IMR-90 (cell line): ENCODE measurements around the gene THY1. TPM values are rescaled to one million over a fixed set of nuclear protein-coding genes. Genes with fewer than 3 reads are reported as not detected.
A peak's percentile ranks its signal among the peaks of the same experiment; 100 is the strongest.

Experiments used
- ATAC-seq: fragments of 200-7000 bp; cut with Tn5 transposase; 2 replicates; pipeline ENCODE4 v1.9.1; 2020; ENCODE audit warnings: low read depth, mild to moderate bottlenecking, moderate library complexity
- BruUV-seq: library from RNA; stranded (reverse); fragments of 400-500 nt; replicated peaks from 2 replicates; lab custom pipeline; 2021; lab: Mats Ljungman, UMichigan
- CTCF ChIA-PET: fragments of 300-600 bp; formaldehyde crosslinking; extraction: SDS; loops from one replicate; lab custom pipeline; 2021; ENCODE audit warnings: antibody characterized with exemption; lab: Yijun Ruan, JAX
- POLR2A ChIA-PET: fragments of 300-600 bp; sonication (Branson Sonifier 250); formaldehyde crosslinking; loops from one replicate; lab custom pipeline; 2022; ENCODE audit warnings: antibody characterized with exemption; ENCODE audit not compliant: unreplicated experiment; lab: Charles Lee
- DNase-seq: peaks from one replicate; pipeline ENCODE4 v3.0.0; 2013
- H2AFZ ChIP-seq: replicated peaks from 2 replicates; pipeline ENCODE3; 2013; ENCODE audit warnings: low read length, mild to moderate bottlenecking; ENCODE audit not compliant: poor library complexity
- H2AK5ac ChIP-seq: 2 replicates; pipeline ENCODE4 v1.6.1; 2013; ENCODE audit warnings: low read depth, low read length, inconsistent platforms
- H2AK9ac ChIP-seq: replicated peaks from 2 replicates; pipeline ENCODE3; 2013; ENCODE audit warnings: mild to moderate bottlenecking, low read depth, low read length, moderate library complexity; ENCODE audit not compliant: poor library complexity
- H2BK120ac ChIP-seq: 2 replicates; pipeline ENCODE4 v1.6.1; 2013; ENCODE audit warnings: low read depth, low read length, inconsistent platforms
- H2BK15ac ChIP-seq: 3 replicates; pipeline ENCODE4 v1.6.1; 2013; ENCODE audit warnings: low read depth, low read length, inconsistent platforms
- H2BK20ac ChIP-seq: 2 replicates; pipeline ENCODE4 v1.6.1; 2013; ENCODE audit warnings: low read depth, mild to moderate bottlenecking, inconsistent platforms, low read length, moderate library complexity
- H2BK5ac ChIP-seq: 2 replicates; pipeline ENCODE4 v1.6.1; 2013; ENCODE audit warnings: mild to moderate bottlenecking, low read depth, low read length, inconsistent platforms; ENCODE audit not compliant: poor library complexity, severe bottlenecking
- H3K14ac ChIP-seq: replicated peaks from 2 replicates; pipeline ENCODE4 v1.6.1; 2013; ENCODE audit warnings: low read depth, low read length, inconsistent platforms
- H3K18ac ChIP-seq: 2 replicates; pipeline ENCODE4 v1.6.1; 2013; ENCODE audit warnings: low read depth, low read length, control low read depth
- H3K23ac ChIP-seq: 2 replicates; pipeline ENCODE4 v1.6.1; 2013; ENCODE audit warnings: low read depth, low read length, inconsistent platforms
- H3K27ac ChIP-seq: 2 replicates; pipeline ENCODE4 v1.5.1; 2013; ENCODE audit warnings: mild to moderate bottlenecking, control low read depth, low read length; ENCODE audit not compliant: insufficient read depth
- H3K27me3 ChIP-seq: 2 replicates; pipeline ENCODE4 v1.6.1; 2013; ENCODE audit warnings: low read length; ENCODE audit not compliant: control insufficient read depth, insufficient read depth
- H3K36me3 ChIP-seq: 2 replicates; pipeline ENCODE4 v1.6.1; 2013; ENCODE audit warnings: low read length, mixed read lengths; ENCODE audit not compliant: control insufficient read depth, insufficient read depth
- H3K4ac ChIP-seq: 2 replicates; pipeline ENCODE4 v1.6.1; 2013; ENCODE audit warnings: low read depth, low read length, inconsistent platforms
- H3K4me1 ChIP-seq: 2 replicates; pipeline ENCODE4 v1.6.1; 2013; ENCODE audit warnings: low read length, mixed read lengths; ENCODE audit not compliant: control insufficient read depth, insufficient read depth
- H3K4me2 ChIP-seq: 2 replicates; pipeline ENCODE4 v1.6.1; 2013; ENCODE audit warnings: low read depth, mild to moderate bottlenecking, control low read depth, low read length, moderate library complexity
- H3K4me3 ChIP-seq: 2 replicates; pipeline ENCODE4 v1.5.1; 2013; ENCODE audit warnings: low read depth, mild to moderate bottlenecking, control low read depth, low read length, moderate library complexity; ENCODE audit not compliant: insufficient read depth
- H3K56ac ChIP-seq: 2 replicates; pipeline ENCODE4 v1.6.1; 2013; ENCODE audit warnings: low read length, inconsistent platforms; ENCODE audit not compliant: insufficient read depth; ENCODE audit errors: extremely low read depth
- H3K79me1 ChIP-seq, 2 experiments: 2 replicates each; pipeline ENCODE4 v1.6.1; 2013; ENCODE audit warnings: low read length in 2 of 2, inconsistent platforms in 1 of 2, low read depth in 1 of 2
- H3K9ac ChIP-seq: 2 replicates; pipeline ENCODE4 v1.6.1; 2013; ENCODE audit warnings: low read depth, low read length, control low read depth
- H3K9me1 ChIP-seq: 2 replicates; pipeline ENCODE4 v1.6.1; 2013; ENCODE audit warnings: low read length, inconsistent platforms; ENCODE audit not compliant: insufficient read depth
- H3K9me3 ChIP-seq: 2 replicates; pipeline ENCODE4 v1.6.1; 2013; ENCODE audit warnings: low read length; ENCODE audit not compliant: control insufficient read depth, insufficient read depth
- H4K20me1 ChIP-seq: 2 replicates; pipeline ENCODE4 v1.6.1; 2013; ENCODE audit warnings: low read length, inconsistent platforms; ENCODE audit not compliant: insufficient read depth
- H4K5ac ChIP-seq: 2 replicates; pipeline ENCODE4 v1.6.1; 2013; ENCODE audit warnings: mild to moderate bottlenecking, low read depth, low read length, control low read depth
- H4K8ac ChIP-seq, 2 experiments: 2 replicates each; pipeline ENCODE4 v1.6.1; 2013; ENCODE audit warnings: low read depth in 2 of 2, low read length in 2 of 2, control low read depth in 1 of 2, inconsistent platforms in 1 of 2
- H4K91ac ChIP-seq: 2 replicates; pipeline ENCODE4 v1.6.1; 2013; ENCODE audit warnings: low read depth, low read length, inconsistent platforms; ENCODE audit not compliant: insufficient read depth
- BHLHE40 ChIP-seq: fragments of 150-350 bp; IDR thresholded peaks from 2 replicates; pipeline ENCODE4 v1.6.1; 2016; ENCODE audit warnings: mild to moderate bottlenecking, low read depth, low read length
- CEBPB ChIP-seq: IDR thresholded peaks from 2 replicates; pipeline ENCODE4 v1.6.1; 2012; ENCODE audit warnings: low read depth, low read length, improper control_type of control experiment
- CHD1 ChIP-seq: IDR thresholded peaks from 2 replicates; pipeline ENCODE4 v1.6.1; 2012; ENCODE audit warnings: low read depth, low read length, improper control_type of control experiment
- CTCF ChIP-seq: conservative IDR thresholded peaks from 2 replicates; pipeline ENCODE4 v1.5.1; 2012; ENCODE audit warnings: mild to moderate bottlenecking, low read depth, low read length, improper control_type of control experiment
- ELK1 ChIP-seq: fragments of 150-350 bp; IDR thresholded peaks from 2 replicates; pipeline ENCODE4 v1.6.1; 2016; ENCODE audit warnings: low read depth, mild to moderate bottlenecking, low read length, moderate library complexity, borderline replicate concordance
- FOS ChIP-seq: fragments of 150-350 bp; IDR thresholded peaks from 2 replicates; pipeline ENCODE4 v1.6.1; 2016; ENCODE audit warnings: low read depth, low read length
- MXI1 ChIP-seq: IDR thresholded peaks from 2 replicates; pipeline ENCODE4 v1.6.1; 2012; ENCODE audit warnings: low read depth, mild to moderate bottlenecking, low read length, moderate library complexity, borderline replicate concordance
- NFE2L2 ChIP-seq: fragments of 150-350 bp; IDR thresholded peaks from 2 replicates; pipeline ENCODE4 v1.6.1; 2016; ENCODE audit warnings: low read depth, mild to moderate bottlenecking, low read length
- POLR2A ChIP-seq: IDR thresholded peaks from 2 replicates; pipeline ENCODE4 v1.6.1; 2012; ENCODE audit warnings: mild to moderate bottlenecking, low read depth, low read length
- RAD21 ChIP-seq: IDR thresholded peaks from 2 replicates; pipeline ENCODE4 v1.6.1; 2012; ENCODE audit warnings: low read length, improper control_type of control experiment
- RCOR1 ChIP-seq: IDR thresholded peaks from 2 replicates; pipeline ENCODE4 v1.6.1; 2012; ENCODE audit warnings: mild to moderate bottlenecking, low read length, improper control_type of control experiment; ENCODE audit not compliant: insufficient replicate concordance
- RFX5 ChIP-seq: IDR thresholded peaks from 2 replicates; pipeline ENCODE4 v1.8.0; 2012; ENCODE audit warnings: low read depth, mild to moderate bottlenecking, low read length, moderate library complexity
- SMC3 ChIP-seq: fragments of 150-350 bp; IDR thresholded peaks from 2 replicates; pipeline ENCODE4 v1.6.1; 2016; ENCODE audit warnings: low read depth, mild to moderate bottlenecking, antibody characterized with exemption, low read length, moderate library complexity
- USF2 ChIP-seq: fragments of 150-350 bp; IDR thresholded peaks from 2 replicates; pipeline ENCODE4 v1.6.1; 2017; ENCODE audit warnings: mild to moderate bottlenecking, antibody characterized with exemption, low read length, low read depth
- WGBS, 2 experiments: methylation state at CpG; one replicate each; pipeline versions ENCODE4 v1.1.5 to v1.1.7; 2013; ENCODE audit warnings: missing lambda C conversion rate in 2 of 2; ENCODE audit not compliant: insufficient read length in 1 of 2; ENCODE audit errors: extremely low coverage in 2 of 2; 5-methylcytosine and 5-hydroxymethylcytosine counted together
- dilution Hi-C: fragments of 300-500 bp; cut with HindIII; formaldehyde crosslinking; loops from one replicate; pipeline ENCODE4 v1.14.3; 2018; ENCODE audit warnings: low sequenced_read_pairs; ENCODE audit not compliant: unreplicated experiment
- in situ Hi-C: fragments of 300-500 bp; cut with MboI; formaldehyde crosslinking; loops from 3 replicates; pipeline ENCODE4 v1.14.3; 2019; ENCODE audit warnings: low sequenced_read_pairs, inconsistent platforms, mixed read lengths
- intact Hi-C: fragments of 100-400 bp; cut with micrococcal nuclease; formaldehyde crosslinking; loops from 2 replicates; pipeline ENCODE4 v1.10.0; 2022
- polyA plus RNA-seq, 3 experiments: library from polyadenylated mRNA; depleted of rRNA; stranded (reverse); fragments of >200 nt; gene quantifications; 2 replicates each; pipeline ENCODE4 v1.2.3, GENCODE V29; 2012; ENCODE audit warnings: low replicate concordance in 1 of 3
- total RNA-seq: library from RNA; depleted of rRNA; stranded (reverse); fragments of >200 nt; gene quantifications from 2 replicates; pipeline ENCODE4 v1.2.3, GENCODE V29; 2012

THY1 gene
- total and polyA plus RNA-seq, 2 of the 4 experiments (the other 2 are of a cell fraction), result 703 to 2,603 TPM

- H2AK9ac ChIP-seq, result peak overlapping the region; percentile 76
- H3K4me3 ChIP-seq, result no peak overlapping the region
- no peak for DNase-seq
- no peak overlapping the region for H3K18ac ChIP-seq
- TF ChIP-seq SMC3 (no peak), RFX5 (no peak), CEBPB (no peak), CHD1 (no peak), BHLHE40 (no peak), NFE2L2 (no peak), ELK1 (no peak), CTCF (no peak), MXI1 (no peak), USF2 (no peak), POLR2A (no peak), FOS (no peak), RCOR1 (no peak), RAD21 (no peak)
- WGBS, 2 experiments, result 100% methylated on average over 1 of the region's 2 CpGs; no CpG with 5 or more reads in 1 of the 2 experiments
- no peak overlapping the region for H3K56ac ChIP-seq
- H3K9ac ChIP-seq, result no peak overlapping the region
- no peak overlapping the region; the same call in 1 of the 2 replicates for H4K91ac ChIP-seq
- H3K9me3 ChIP-seq, result no peaks in the 10 kb centered on the region
- H3K79me1 ChIP-seq, result peaks cover 5 to 27% of the 10 kb centered on the region in 2 experiments; a peak in 3 of 4 replicates
- no peak overlapping the region for H3K4ac ChIP-seq
- no peak overlapping the region for H2BK20ac ChIP-seq
- CTCF ChIA-PET, result interaction anchor here (0.6 kb wide), 1 partner anchor 68 kb away, joined by 3 read pairs; no protein-coding TSS in a partner anchor
- intact Hi-C loops (no loop called here), in situ Hi-C loops (no loop called here), dilution Hi-C loops (no loop called here)
- peaks cover 9% of the 10 kb centered on the region for H3K4me1 ChIP-seq
- BruUV-seq, result no TSS peak
- H4K20me1 ChIP-seq, result peaks cover 25% of the 10 kb centered on the region
- H3K23ac ChIP-seq, result no peak overlapping the region
- H3K4me2 ChIP-seq, result no peak overlapping the region
- no peak for ATAC-seq
- peaks cover 11% of the 10 kb centered on the region for H3K36me3 ChIP-seq
- POLR2A ChIA-PET, result no interaction called here
- no peak overlapping the region for H3K14ac ChIP-seq
- peaks cover 11% of the 10 kb centered on the region for H3K9me1 ChIP-seq
- no peak overlapping the region for H2AK5ac ChIP-seq
- no peak overlapping the region for H3K27ac ChIP-seq
- no peak overlapping the region for H2AFZ ChIP-seq
- H4K8ac ChIP-seq, result no peak overlapping the region
- H3K27me3 ChIP-seq, result no peaks in the 10 kb centered on the region
- no peak overlapping the region for H2BK5ac ChIP-seq
- no peak overlapping the region for H4K5ac ChIP-seq
- no peak overlapping the region for H2BK120ac ChIP-seq
- H2BK15ac ChIP-seq, result no peak overlapping the region
Measured at GRCh38 chr11:119424775-119425174, 1.8 kb upstream of the THY1 start.
